Stimulated activated CD4-positive, alpha-beta T cell treated with anti-CD3 and anti-CD28 coated beads, TNF-alpha, amount 100 ng/mL, for 4 hours (primary cell): Measurements from ENCODE around the gene CALHM5.
"Not testable (repeated sequence)": the region's sequence is repeated elsewhere in the genome, so short reads cannot be mapped to it uniquely, and the experiment has no call there.

Source experiments
- DNase-seq, 3 experiments: peaks; one replicate each; pipeline ENCODE4 v3.0.0-alpha.2; 2020; ENCODE audit warnings: low read depth in 3 of 3

CALHM5 gene, protein sequence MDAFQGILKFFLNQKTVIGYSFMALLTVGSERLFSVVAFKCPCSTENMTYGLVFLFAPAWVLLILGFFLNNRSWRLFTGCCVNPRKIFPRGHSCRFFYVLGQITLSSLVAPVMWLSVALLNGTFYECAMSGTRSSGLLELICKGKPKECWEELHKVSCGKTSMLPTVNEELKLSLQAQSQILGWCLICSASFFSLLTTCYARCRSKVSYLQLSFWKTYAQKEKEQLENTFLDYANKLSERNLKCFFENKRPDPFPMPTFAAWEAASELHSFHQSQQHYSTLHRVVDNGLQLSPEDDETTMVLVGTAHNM

DNA sequence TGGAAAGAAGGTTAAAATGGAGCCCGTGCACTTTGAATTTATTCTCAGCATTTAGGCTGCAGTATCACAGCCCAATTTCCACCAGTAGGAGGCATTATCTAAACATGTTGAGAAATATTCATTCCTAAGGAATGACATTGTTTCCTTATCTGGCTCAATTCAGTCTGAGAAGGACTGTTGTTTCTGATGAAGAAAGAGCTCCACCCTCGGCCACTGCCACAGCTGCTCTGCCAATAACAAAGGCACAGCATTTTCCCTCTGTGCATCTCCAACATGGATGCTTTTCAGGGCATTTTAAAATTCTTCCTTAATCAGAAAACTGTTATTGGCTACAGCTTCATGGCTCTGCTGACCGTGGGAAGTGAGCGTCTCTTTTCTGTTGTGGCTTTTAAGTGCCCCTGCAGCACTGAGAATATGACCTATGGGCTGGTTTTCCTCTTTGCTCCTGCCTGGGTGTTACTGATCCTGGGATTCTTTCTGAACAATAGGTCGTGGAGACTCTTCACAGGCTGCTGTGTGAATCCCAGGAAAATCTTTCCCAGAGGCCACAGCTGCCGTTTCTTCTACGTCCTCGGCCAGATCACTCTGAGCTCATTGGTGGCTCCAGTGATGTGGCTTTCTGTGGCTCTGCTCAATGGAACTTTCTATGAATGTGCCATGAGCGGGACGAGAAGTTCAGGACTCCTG, at the start of gene CALHM5:
Gene CALHM5 (plus strand): TSS at position 216 of the 687 bp plus-strand sequence. CDS start 58 bp downstream, at position 274.
- DNase-seq, result no peak

DNA sequence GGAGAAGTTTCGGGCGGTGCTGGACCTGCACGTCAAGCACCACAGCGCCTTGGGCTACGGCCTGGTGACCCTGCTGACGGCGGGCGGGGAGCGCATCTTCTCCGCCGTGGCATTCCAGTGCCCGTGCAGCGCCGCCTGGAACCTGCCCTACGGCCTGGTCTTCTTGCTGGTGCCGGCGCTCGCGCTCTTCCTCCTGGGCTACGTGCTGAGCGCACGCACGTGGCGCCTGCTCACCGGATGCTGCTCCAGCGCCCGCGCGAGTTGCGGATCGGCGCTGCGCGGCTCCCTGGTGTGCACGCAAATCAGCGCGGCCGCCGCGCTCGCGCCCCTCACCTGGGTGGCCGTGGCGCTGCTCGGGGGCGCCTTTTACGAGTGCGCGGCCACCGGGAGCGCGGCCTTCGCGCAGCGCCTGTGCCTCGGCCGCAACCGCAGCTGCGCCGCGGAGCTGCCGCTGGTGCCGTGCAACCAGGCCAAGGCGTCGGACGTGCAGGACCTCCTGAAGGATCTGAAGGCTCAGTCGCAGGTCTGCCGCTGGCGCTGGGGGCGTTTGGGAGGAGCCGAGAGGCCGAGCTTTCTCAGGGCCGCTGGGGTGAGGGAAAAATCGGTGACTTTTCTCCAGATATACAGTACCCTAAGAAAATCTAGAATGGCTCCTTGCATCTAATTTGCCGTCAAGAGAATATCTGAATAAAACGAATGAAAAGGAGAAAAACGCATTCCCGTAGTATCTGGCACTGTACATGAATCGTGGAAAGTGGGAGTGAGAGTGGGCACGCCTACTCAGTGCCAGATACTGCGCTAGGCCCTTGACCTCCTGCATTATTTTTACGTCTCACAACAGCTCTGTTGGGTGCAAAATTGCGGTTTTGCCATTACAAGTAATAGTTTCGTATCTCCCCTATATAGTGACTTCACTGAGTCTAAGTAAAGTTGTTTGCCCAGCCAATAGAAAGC, 49.2 kb upstream of the CALHM5 start:
- DNase-seq, result peak in 2 of 3 experiments; percentile 16 to 21

GRCh38 chr6:116463301-116463700, 48.1 kb upstream of the CALHM5 start:
- no peak for DNase-seq

DNA sequence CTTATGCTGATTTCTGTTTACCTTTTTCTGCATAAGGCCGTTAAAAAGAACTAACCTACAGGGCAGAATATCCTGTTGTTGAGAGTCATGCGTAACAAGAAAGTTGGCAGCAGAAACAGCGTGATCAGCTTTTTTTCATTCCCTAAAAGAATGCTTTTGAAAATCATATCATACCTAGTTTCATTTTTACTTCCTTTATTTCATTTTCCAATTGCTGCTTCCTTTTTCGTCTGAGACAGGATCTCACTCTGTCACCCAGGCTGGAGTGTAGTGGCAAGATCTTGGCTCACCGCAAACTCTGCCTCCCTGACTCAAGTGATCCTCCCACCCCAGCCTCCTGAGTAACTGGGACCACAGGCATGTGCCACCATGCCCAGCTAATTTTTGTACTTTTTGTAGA, 46.2 kb upstream of the CALHM5 start:
- no peak for DNase-seq

DNA sequence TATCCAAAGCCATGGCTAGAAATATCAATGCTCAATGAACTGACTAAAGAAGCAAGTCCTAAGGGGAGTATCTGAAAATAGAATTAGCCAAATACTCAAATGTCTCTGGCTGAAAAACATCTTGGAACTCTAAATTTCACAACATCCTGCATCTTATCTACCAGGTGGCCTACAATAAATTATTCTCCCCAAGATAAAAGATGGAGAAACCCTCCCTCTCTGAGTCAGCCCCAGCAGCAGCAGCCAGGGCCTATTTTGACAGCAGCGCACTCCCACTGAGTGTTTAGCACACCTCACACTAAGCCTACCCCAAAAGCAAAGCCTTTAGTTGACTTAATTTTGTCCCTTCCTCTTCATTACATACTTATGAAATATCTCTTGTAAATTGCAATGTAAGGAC, 44.3 kb upstream of the CALHM5 start:
- no peak for DNase-seq

DNA sequence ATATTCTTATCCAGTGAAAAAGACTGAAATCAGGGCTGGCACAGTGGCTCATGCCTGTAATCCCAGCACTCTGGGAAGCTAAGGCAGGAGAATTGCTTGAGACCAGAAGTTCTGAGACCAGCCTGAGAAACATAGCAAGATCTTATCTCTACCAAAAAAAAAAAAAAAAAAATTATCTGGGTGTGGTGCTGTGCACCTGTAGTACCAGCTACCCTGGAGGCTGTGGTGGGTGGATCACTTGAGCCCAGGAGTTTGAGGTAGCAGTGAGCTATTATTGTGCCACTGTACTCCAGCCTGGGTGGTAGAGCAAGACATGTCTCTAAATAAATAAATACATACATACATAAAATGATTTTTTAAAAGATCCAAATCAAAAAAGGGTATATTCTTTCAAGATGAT, 43.9 kb upstream of the CALHM5 start:
- DNase-seq, result no peak

GRCh38 chr6:116468293-116468692, 43.1 kb upstream of the CALHM5 start:
- no peak for DNase-seq

DNA sequence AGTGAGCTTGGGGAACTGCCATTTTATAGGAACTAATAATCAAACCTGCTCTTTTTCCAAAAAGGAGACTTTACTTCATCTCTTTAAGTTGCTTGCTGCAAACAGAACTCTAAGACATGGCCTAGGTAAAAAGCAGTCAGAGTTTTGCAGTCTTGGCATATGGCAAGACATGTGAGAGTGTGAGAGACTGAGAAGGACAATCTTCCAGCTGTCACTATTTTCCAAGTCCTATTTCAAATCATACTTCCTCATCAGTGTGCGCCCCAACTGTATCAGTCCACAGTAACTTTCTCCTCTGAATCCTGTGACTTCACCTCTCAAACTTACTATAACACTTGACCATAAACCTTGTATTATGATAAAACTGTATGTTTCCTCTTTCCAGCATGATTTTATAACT, 39.9 kb upstream of the CALHM5 start:
- DNase-seq, result no peak

GRCh38 chr6:116472706-116473105, 38.7 kb upstream of the CALHM5 start:
- DNase-seq, result no peak

GRCh38 chr6:116475141-116475540, 36.3 kb upstream of the CALHM5 start:
- DNase-seq, result no peak

DNA sequence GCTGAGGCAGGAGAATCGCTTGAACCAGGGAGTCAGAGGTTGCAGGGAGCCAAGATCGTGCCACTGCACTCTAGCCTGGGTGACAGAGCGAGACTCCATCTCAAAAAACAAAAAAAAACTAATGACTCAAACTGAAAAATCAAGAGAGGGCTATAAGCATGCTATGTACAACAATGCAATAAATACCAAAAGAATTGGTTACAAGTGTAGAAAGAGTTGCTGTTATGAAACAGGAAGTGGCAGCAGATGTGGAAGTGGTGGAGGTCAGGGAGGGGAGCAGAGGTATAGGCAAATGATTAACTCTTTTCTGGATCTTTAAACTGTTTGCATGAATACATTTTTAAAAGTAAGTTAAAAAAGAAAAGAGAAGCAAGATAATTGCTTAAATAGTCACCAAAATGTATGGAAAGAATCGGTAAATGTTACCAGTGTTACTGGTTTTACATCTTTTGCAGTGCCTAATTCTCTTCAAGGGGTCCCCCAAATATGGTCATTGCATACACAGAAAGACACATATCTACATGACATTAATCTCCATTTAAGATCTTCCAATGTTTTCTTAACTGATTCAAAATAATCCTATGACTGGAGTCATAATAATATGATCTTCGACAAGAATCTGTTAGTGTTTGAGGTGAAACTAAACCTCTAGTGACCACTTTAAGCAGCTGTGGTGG, 35.3 kb upstream of the CALHM5 start:
- no peak for DNase-seq

- no peak for DNase-seq
Observed at GRCh38 chr6:116482780-116483179, 28.7 kb upstream of the CALHM5 start.

- no peak for DNase-seq
Observed at GRCh38 chr6:116483616-116484015, 27.8 kb upstream of the CALHM5 start.

GRCh38 chr6:116485559-116486184, 25.8 kb upstream of the CALHM5 start:
- DNase-seq, result no peak

DNA sequence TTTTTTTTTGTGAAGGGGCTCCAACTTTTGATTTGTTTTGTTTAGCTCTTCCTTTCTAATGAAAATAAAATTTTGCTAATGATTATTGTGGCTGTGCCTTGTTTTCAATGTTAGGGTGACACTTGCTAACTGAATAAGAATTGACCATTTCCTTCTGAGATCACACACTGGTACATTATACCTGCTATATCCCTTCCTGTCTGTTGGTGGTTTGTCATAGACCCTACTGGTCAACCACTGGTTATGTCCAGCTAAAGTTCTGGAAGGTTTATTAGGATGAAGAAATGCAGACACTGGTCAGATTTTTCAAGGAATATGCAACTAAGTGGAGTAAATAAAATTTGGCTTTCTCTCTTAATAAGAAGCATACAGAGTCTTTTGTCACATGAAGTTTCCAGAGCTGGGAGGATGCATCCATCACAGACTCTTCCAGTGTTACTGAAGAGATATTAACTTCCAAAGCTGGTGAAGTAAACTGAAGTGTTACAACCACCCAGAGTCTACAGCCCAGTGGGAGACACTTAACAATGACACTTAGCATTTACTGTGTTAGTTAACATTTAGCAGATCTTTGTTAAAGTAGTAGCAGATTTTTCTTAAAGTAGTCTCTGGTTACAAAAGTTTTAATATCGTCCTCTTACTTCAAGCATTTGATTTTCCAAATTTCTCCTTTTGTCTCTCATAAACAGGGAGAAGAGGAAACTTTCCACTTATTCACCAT, 19.7 kb upstream of the CALHM5 start:
- no peak for DNase-seq

DNA sequence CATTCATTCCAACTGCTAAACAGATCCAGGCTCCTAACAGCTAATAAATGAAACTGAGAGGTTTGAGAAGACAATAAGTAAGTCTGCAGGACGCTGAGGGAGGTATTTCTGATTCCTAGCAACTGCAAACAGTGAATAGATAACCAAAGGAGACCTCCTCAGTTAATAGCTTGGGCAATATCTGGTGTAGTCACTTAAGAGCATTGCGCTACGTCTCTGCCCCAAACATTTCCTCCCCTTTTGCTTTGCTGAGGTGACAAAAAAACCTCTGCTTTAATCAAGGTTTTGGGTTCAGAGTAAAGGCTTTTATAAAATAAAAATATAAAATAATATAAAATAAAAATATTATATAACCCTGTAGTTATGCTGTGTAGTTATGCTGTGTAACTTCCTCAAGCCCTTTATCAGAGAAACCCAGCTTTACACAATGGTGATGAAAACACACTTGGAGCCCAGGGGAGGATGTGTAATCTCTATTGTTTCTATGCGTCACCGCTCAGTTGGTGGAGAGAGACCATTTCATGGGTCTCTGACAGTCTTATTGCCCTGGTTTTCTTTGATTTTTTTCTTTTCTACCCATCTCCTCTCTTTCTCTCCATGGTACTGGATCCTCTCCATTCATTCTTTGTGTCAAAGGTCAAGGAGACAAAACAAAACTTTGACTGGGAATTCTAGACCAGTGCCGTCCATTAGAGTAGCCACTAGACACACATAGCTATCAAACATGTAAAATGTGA, 18.9 kb upstream of the CALHM5 start:
- no peak for DNase-seq

GRCh38 chr6:116495161-116495560, 16.3 kb upstream of the CALHM5 start:
- not testable (repeated sequence) for DNase-seq

- DNase-seq, result no peak
Observed at GRCh38 chr6:116497113-116497676, 14.2 kb upstream of the CALHM5 start.

- no peak for DNase-seq
Observed at GRCh38 chr6:116500969-116501433, 10.4 kb upstream of the CALHM5 start.
